T-cell (primary cell): Measurements from ENCODE around the gene DDR2. TPM values are rescaled to one million over a fixed set of nuclear protein-coding genes. Genes with fewer than 3 reads are reported as not detected.

Experiments
- ATAC-seq, 4 experiments: fragments of 200-7000 bp in 3 of 4; fragments of 150-1000 bp in 1 of 4; cut with Tn5 transposase; replicated peaks in 1 of 4; 1 replicate in 3 of 4; 2 replicates in 1 of 4; pipeline ENCODE4 v1.10.0; 2021; ENCODE audit warnings: moderate library complexity in 3 of 4, mild to moderate bottlenecking in 2 of 4, moderate number of reproducible peaks in 1 of 4
- CTCF ChIA-PET, 2 donors: fragments of 300-600 bp; sonication (Branson Sonifier 250); formaldehyde crosslinking; loops; one replicate each; lab custom pipeline; 2022; ENCODE audit warnings: antibody characterized with exemption in 2 of 2; lab: Charles Lee
- POLR2A ChIA-PET, 2 donors: fragments of 300-600 bp; sonication (Branson Sonifier 250); formaldehyde crosslinking; loops; one replicate each; lab custom pipeline; 2022; ENCODE audit warnings: antibody characterized with exemption in 2 of 2; lab: Charles Lee
- DNase-seq, 35 experiments: peaks; one replicate each; pipeline versions ENCODE4 v3.0.0 to v3.0.0-alpha.2; 2013 to 2023
- H3K27ac ChIP-seq: one replicate; pipeline ENCODE4 v1.5.1; 2013; ENCODE audit warnings: low read length
- H3K27me3 ChIP-seq, 2 experiments: replicated peaks in 1 of 2; 1 replicate in 1 of 2; 2 replicates in 1 of 2; pipeline versions ENCODE4 v1.6.1 to v1.7.0; 2013; ENCODE audit warnings: low read length in 1 of 2, mixed read lengths in 1 of 2; ENCODE audit not compliant: control insufficient read depth in 2 of 2, insufficient read depth in 2 of 2; ENCODE audit errors: extremely low read depth in 1 of 2
- H3K36me3 ChIP-seq, 2 donors: 1 replicate in 1 of 2; 2 replicates in 1 of 2; pipeline versions ENCODE4 v1.6.1 to v1.7.0; 2013; ENCODE audit warnings: low read length in 1 of 2; ENCODE audit not compliant: control insufficient read depth in 2 of 2, insufficient read depth in 1 of 2; ENCODE audit errors: extremely low read depth in 1 of 2
- H3K4me1 ChIP-seq, 2 experiments: 1 replicate in 1 of 2; 2 replicates in 1 of 2; pipeline versions ENCODE4 v1.6.1 to v1.7.0; 2013; ENCODE audit warnings: low read length in 2 of 2, mixed read lengths in 1 of 2; ENCODE audit not compliant: insufficient read depth in 2 of 2, control insufficient read depth in 1 of 2; ENCODE audit errors: extremely low read depth in 1 of 2
- H3K4me3 ChIP-seq, 2 donors: 1 replicate in 1 of 2; 2 replicates in 1 of 2; pipeline versions ENCODE4 v1.5.1 to v1.7.0; 2013; ENCODE audit warnings: mild to moderate bottlenecking in 2 of 2, low read length in 1 of 2, moderate library complexity in 1 of 2; ENCODE audit not compliant: control insufficient read depth in 1 of 2; ENCODE audit errors: extremely low read depth in 1 of 2
- H3K9me3 ChIP-seq: 2 replicates; pipeline ENCODE4 v1.7.0; 2013
- H3K27ac Mint-ChIP-seq, 2 donors: one replicate each; pipeline ENCODE4 v1.8.0; 2020 to 2021; ENCODE audit warnings: mild to moderate bottlenecking in 2 of 2, mixed read lengths in 2 of 2
- H3K27me3 Mint-ChIP-seq, 2 donors: one replicate each; pipeline ENCODE4 v1.8.0; 2021 to 2022; ENCODE audit warnings: mixed read lengths in 2 of 2
- H3K36me3 Mint-ChIP-seq: one replicate; pipeline ENCODE4 v1.8.0; 2021; ENCODE audit warnings: mixed read lengths
- H3K4me1 Mint-ChIP-seq, 3 donors: one replicate each; pipeline ENCODE4 v1.8.0; 2020 to 2022; ENCODE audit warnings: mixed read lengths in 3 of 3, mild to moderate bottlenecking in 1 of 3
- H3K4me3 Mint-ChIP-seq, 3 donors: one replicate each; pipeline ENCODE4 v1.8.0; 2020 to 2022; ENCODE audit warnings: mild to moderate bottlenecking in 3 of 3, mixed read lengths in 3 of 3, moderate library complexity in 3 of 3
- H3K9me3 Mint-ChIP-seq, 3 donors: one replicate each; pipeline ENCODE4 v1.8.0; 2020 to 2022; ENCODE audit warnings: mixed read lengths in 3 of 3
- WGBS: methylation state at CpG from one replicate; pipeline ENCODE4 v1.1.5; 2013; ENCODE audit warnings: missing lambda C conversion rate; ENCODE audit not compliant: insufficient coverage; 5-methylcytosine and 5-hydroxymethylcytosine counted together
- total RNA-seq, 35 experiments: library from RNA in 6 of 35; stranded (reverse) in 6 of 35; fragments of 120-200 nt in 1 of 35; gene quantifications; one replicate each; pipeline versions ENCODE4 v1.2.1 to v1.2.4 and lab custom pipeline; 2013 to 2026

DDR2 gene
- total RNA-seq, 5 donors from 2014 or later (not counting 1 experiment from before 2014, with no cell fraction given) = 0.28 to 0.67 (median 0.59) TPM

GRCh38 chr1:162612606-162613400 lies 19.5 kb upstream of the DDR2 start:
- no peaks in the 10 kb centered on the region for H3K36me3 ChIP-seq
- H3K27me3 ChIP-seq = no peaks in the 10 kb centered on the region
- peaks cover 7 to 11% (median 8%) of the 10 kb centered on the region in 3 donors for H3K9me3 Mint-ChIP-seq
- no peak for ATAC-seq
- H3K4me3 ChIP-seq = no peak overlapping the region
- no peak overlapping the region for H3K27ac Mint-ChIP-seq
- 87% methylated on average over 4 of the region's 8 CpGs for WGBS
- POLR2A ChIA-PET = no interaction called here
- CTCF ChIA-PET = interaction anchor here in 1 of 2 donors (0.7 to 1.1 kb wide), 2 partner anchors 12 to 77 kb away, joined by 3 read pairs; no protein-coding TSS in a partner anchor
- no peak overlapping the region for H3K4me3 Mint-ChIP-seq
- H3K4me1 Mint-ChIP-seq = no peaks in the 10 kb centered on the region
- H3K36me3 Mint-ChIP-seq = peaks cover 12% of the 10 kb centered on the region
- DNase-seq = no peak
- H3K27me3 Mint-ChIP-seq = no peaks in the 10 kb centered on the region
- no peaks in the 10 kb centered on the region for H3K4me1 ChIP-seq
- H3K27ac ChIP-seq = no peak overlapping the region
- H3K9me3 ChIP-seq = no peaks in the 10 kb centered on the region

GRCh38 chr1:162616848-162617247 lies 15.4 kb upstream of the DDR2 start:
- Mint-ChIP-seq H3K4me1 (no peaks in the 10 kb centered on the region), H3K27ac (no peak overlapping the region), H3K9me3 (peaks cover 10 to 14% (median 14%) of the 10 kb centered on the region in 3 donors), H3K4me3 (no peak overlapping the region), H3K27me3 (peaks cover 0 to 4% of the 10 kb centered on the region in 2 donors), H3K36me3 (peaks cover 5% of the 10 kb centered on the region)
- H3K9me3 ChIP-seq = no peaks in the 10 kb centered on the region
- no CpG with 5 or more reads among the region's 1 CpG for WGBS
- H3K4me3 ChIP-seq = no peak overlapping the region
- DNase-seq (no peak), ATAC-seq (no peak)
- H3K27me3 ChIP-seq = no peaks in the 10 kb centered on the region
- H3K4me1 ChIP-seq = no peaks in the 10 kb centered on the region
- no peak overlapping the region for H3K27ac ChIP-seq
- ChIA-PET POLR2A (no interaction called here), CTCF (interaction anchor here in 1 of 2 donors (0.6 kb wide), 1 partner anchor 113 kb away, joined by 3 read pairs; no protein-coding TSS in a partner anchor)
- no peaks in the 10 kb centered on the region for H3K36me3 ChIP-seq

GRCh38 chr1:162617513-162617912 lies 14.8 kb upstream of the DDR2 start:
- Mint-ChIP-seq H3K27ac (no peak overlapping the region), H3K27me3 (peaks cover 0 to 4% of the 10 kb centered on the region in 2 donors), H3K36me3 (peaks cover 5% of the 10 kb centered on the region), H3K4me1 (no peaks in the 10 kb centered on the region), H3K9me3 (peaks cover 10 to 14% (median 14%) of the 10 kb centered on the region in 3 donors), H3K4me3 (no peak overlapping the region)
- H3K9me3 ChIP-seq = no peaks in the 10 kb centered on the region
- POLR2A ChIA-PET = no interaction called here
- H3K27ac ChIP-seq = no peak overlapping the region
- ATAC-seq (no peak), DNase-seq (no peak)
- CTCF ChIA-PET = no interaction called here
- no CpG with 5 or more reads among the region's 1 CpG for WGBS
- H3K36me3 ChIP-seq = no peaks in the 10 kb centered on the region
- no peaks in the 10 kb centered on the region for H3K4me1 ChIP-seq
- no peak overlapping the region for H3K4me3 ChIP-seq
- H3K27me3 ChIP-seq = no peaks in the 10 kb centered on the region

GRCh38 chr1:162619076-162619475 lies 13.2 kb upstream of the DDR2 start:
- no peaks in the 10 kb centered on the region for H3K4me1 Mint-ChIP-seq
- POLR2A ChIA-PET = interaction anchor here in 1 of 2 donors (0.7 kb wide), 1 partner anchor 15 kb away, joined by 3 read pairs; no protein-coding TSS in a partner anchor
- no peak for DNase-seq
- H3K27ac Mint-ChIP-seq = no peak overlapping the region
- no peaks in the 10 kb centered on the region for H3K4me1 ChIP-seq
- peaks cover 5% of the 10 kb centered on the region for H3K36me3 Mint-ChIP-seq
- no peak overlapping the region for H3K27ac ChIP-seq
- no peaks in the 10 kb centered on the region for H3K9me3 ChIP-seq
- CTCF ChIA-PET = no interaction called here
- H3K27me3 Mint-ChIP-seq = peaks cover 0 to 12% of the 10 kb centered on the region in 2 donors
- WGBS = no CpG with 5 or more reads among the region's 3 CpGs
- ATAC-seq = no peak
- H3K4me3 ChIP-seq = no peak overlapping the region
- H3K9me3 Mint-ChIP-seq = peaks cover 10 to 14% (median 14%) of the 10 kb centered on the region in 3 donors
- no peak overlapping the region for H3K4me3 Mint-ChIP-seq
- H3K27me3 ChIP-seq = no peaks in the 10 kb centered on the region
- H3K36me3 ChIP-seq = no peaks in the 10 kb centered on the region

GRCh38 chr1:162621256-162621655 lies 11.0 kb upstream of the DDR2 start:
- H3K36me3 ChIP-seq = no peaks in the 10 kb centered on the region
- no peaks in the 10 kb centered on the region for H3K9me3 ChIP-seq
- Mint-ChIP-seq H3K36me3 (peaks cover 5% of the 10 kb centered on the region), H3K4me1 (no peaks in the 10 kb centered on the region), H3K27ac (no peak overlapping the region), H3K4me3 (no peak overlapping the region), H3K9me3 (peaks cover 10 to 14% (median 14%) of the 10 kb centered on the region in 3 donors), H3K27me3 (peaks cover 6 to 18% of the 10 kb centered on the region in 2 donors)
- ATAC-seq = no peak
- no peak overlapping the region for H3K4me3 ChIP-seq
- H3K4me1 ChIP-seq = no peaks in the 10 kb centered on the region
- no peaks in the 10 kb centered on the region for H3K27me3 ChIP-seq
- POLR2A ChIA-PET = no interaction called here
- CTCF ChIA-PET = interaction anchor here in 1 of 2 donors (1.7 kb wide), 1 partner anchor 18 kb away, joined by 3 read pairs; no protein-coding TSS in a partner anchor
- no peak overlapping the region for H3K27ac ChIP-seq
- DNase-seq = no peak

GRCh38 chr1:162625679-162626078 lies 6.6 kb upstream of the DDR2 start:
- peaks cover 9 to 28% of the 10 kb centered on the region in 2 donors for H3K27me3 Mint-ChIP-seq
- ChIA-PET POLR2A (no interaction called here), CTCF (no interaction called here)
- H3K36me3 Mint-ChIP-seq = no peaks in the 10 kb centered on the region
- H3K27ac ChIP-seq = no peak overlapping the region
- H3K9me3 Mint-ChIP-seq = no peaks in the 10 kb centered on the region
- no peak overlapping the region for H3K4me3 Mint-ChIP-seq
- no peak for DNase-seq
- no peaks in the 10 kb centered on the region for H3K9me3 ChIP-seq
- no peak overlapping the region for H3K27ac Mint-ChIP-seq
- no peak overlapping the region for H3K4me3 ChIP-seq
- no peaks in the 10 kb centered on the region for H3K36me3 ChIP-seq
- ATAC-seq = no peak
- no peaks in the 10 kb centered on the region for H3K4me1 ChIP-seq
- no peaks in the 10 kb centered on the region for H3K27me3 ChIP-seq
- WGBS = no CpG with 5 or more reads among the region's 2 CpGs
- no peaks in the 10 kb centered on the region for H3K4me1 Mint-ChIP-seq
